Gastrocnemius medialis (tissue), 4 donors: ENCODE results near the gene PATZ1.

Experiments
- CTCF ChIP-seq, 5 experiments: fragments of 450-650 bp in 3 of 5; fragments of 200-600 bp in 2 of 5; sonication (generic) in 2 of 5; IDR thresholded peaks in 4 of 5; conservative IDR thresholded peaks in 1 of 5; 1 replicate in 4 of 5; 2 replicates in 1 of 5; pipeline ENCODE4 v1.5.1; 2016 to 2019; ENCODE audit warnings: antibody characterized with exemption in 5 of 5, mild to moderate bottlenecking in 3 of 5, moderate library complexity in 3 of 5
- POLR2A ChIP-seq, 2 donors: fragments of 450-650 bp; IDR thresholded peaks; one replicate each; pipeline ENCODE4 v1.6.1; 2017; ENCODE audit warnings: antibody characterized with exemption in 2 of 2, mild to moderate bottlenecking in 2 of 2, moderate library complexity in 2 of 2

- no peak for TF ChIP-seq CTCF (IDR thresholded peaks at IDR 0.05 in 4 of 5, conservative IDR thresholded peaks at IDR 0.05 in 1 of 5)
- no peak for TF ChIP-seq POLR2A (IDR thresholded peaks at IDR 0.05)
Measured at GRCh38 chr22:31332886-31333285, 13.3 kb downstream of the PATZ1 start.
